Stomach (tissue), 4 donors: ENCODE results near the gene USB1.

Experiments
- CTCF ChIP-seq, 7 experiments: fragments of 450-650 bp in 4 of 7; fragments of 200-600 bp in 3 of 7; sonication (generic) in 3 of 7; IDR thresholded peaks; one replicate each; pipeline ENCODE4 v1.5.1; 2016 to 2019; ENCODE audit warnings: antibody characterized with exemption in 7 of 7, control low read depth in 2 of 7, mild to moderate bottlenecking in 1 of 7
- POLR2A ChIP-seq, 4 donors: fragments of 450-650 bp; IDR thresholded peaks; one replicate each; pipeline ENCODE4 v1.6.1; 2016; ENCODE audit warnings: antibody characterized with exemption in 4 of 4, control low read depth in 2 of 4, mild to moderate bottlenecking in 1 of 4, moderate library complexity in 1 of 4

GRCh38 chr16:57972306-57972705 lies 28.9 kb upstream of the USB1 start:
- no peak for TF ChIP-seq CTCF (IDR thresholded peaks at IDR 0.05)
- TF ChIP-seq POLR2A (IDR thresholded peaks at IDR 0.05) = no peak
